T-helper 17 cell (primary cell): Measurements from ENCODE around the gene TENT5A. TPM values are rescaled to one million over a fixed set of nuclear protein-coding genes. Genes with fewer than 3 reads are reported as not detected.

Experiments used
- ATAC-seq: fragments of 150-1000 bp; cut with Tn5 transposase; 2 replicates; pipeline ENCODE4 v1.10.0; 2021; ENCODE audit warnings: mild to moderate bottlenecking, moderate library complexity
- DNase-seq, 3 donors: peaks; one replicate each; pipeline versions ENCODE4 v3.0.0 to v3.0.0-alpha.2; 2020 to 2021
- H3K9me3 ChIP-seq: one replicate; pipeline ENCODE4 v1.7.0; 2013; ENCODE audit warnings: low read length, mild to moderate bottlenecking; ENCODE audit not compliant: control insufficient read depth, poor library complexity, severe bottlenecking
- H3K27ac Mint-ChIP-seq: one replicate; pipeline ENCODE4 v1.8.0; 2022; ENCODE audit warnings: mild to moderate bottlenecking, moderate library complexity, mixed read lengths
- H3K27me3 Mint-ChIP-seq: one replicate; pipeline ENCODE4 v1.8.0; 2022; ENCODE audit warnings: mixed read lengths
- H3K36me3 Mint-ChIP-seq: one replicate; pipeline ENCODE4 v1.8.0; 2022; ENCODE audit warnings: low read depth, mixed read lengths
- H3K4me1 Mint-ChIP-seq: one replicate; pipeline ENCODE4 v1.8.0; 2022; ENCODE audit warnings: mild to moderate bottlenecking, mixed read lengths
- H3K4me3 Mint-ChIP-seq: one replicate; pipeline ENCODE4 v1.8.0; 2022; ENCODE audit warnings: mild to moderate bottlenecking, moderate library complexity, mixed read lengths
- total RNA-seq, 4 donors: library from RNA in 2 of 4; stranded (reverse) in 2 of 4; gene quantifications; one replicate each; pipeline ENCODE4 v1.2.3 and lab custom pipeline; 2022 to 2026

TENT5A gene
- total RNA-seq, 2 donors from 2014 or later: 5.8 to 6.2 TPM

GRCh38 chr6:81713205-81713604, 39.3 kb downstream of the TENT5A start:
- no peaks in the 10 kb centered on the region for H3K36me3 Mint-ChIP-seq
- DNase-seq: no peak
- H3K9me3 ChIP-seq: no peaks in the 10 kb centered on the region
- no peak overlapping the region for H3K27ac Mint-ChIP-seq
- no peaks in the 10 kb centered on the region for H3K4me1 Mint-ChIP-seq
- no peaks in the 10 kb centered on the region for H3K27me3 Mint-ChIP-seq
- H3K4me3 Mint-ChIP-seq: no peak overlapping the region
- ATAC-seq: no peak

- Mint-ChIP-seq H3K4me3 (no peak overlapping the region), H3K27me3 (no peaks in the 10 kb centered on the region), H3K4me1 (peaks cover 2% of the 10 kb centered on the region), H3K36me3 (no peaks in the 10 kb centered on the region), H3K27ac (no peak overlapping the region)
- no peaks in the 10 kb centered on the region for H3K9me3 ChIP-seq
- DNase-seq (no peak), ATAC-seq (no peak)
These were observed 44.3 kb downstream of the TENT5A start for GRCh38 chr6:81708113-81708699.

- no peak overlapping the region for H3K4me3 Mint-ChIP-seq
- no peak for ATAC-seq
These were observed 47.8 kb downstream of the TENT5A start for GRCh38 chr6:81704700-81705099.

GRCh38 chr6:81700414-81700813, 52.1 kb downstream of the TENT5A start:
- H3K9me3 ChIP-seq: no peaks in the 10 kb centered on the region
- Mint-ChIP-seq H3K27ac (no peak overlapping the region), H3K36me3 (no peaks in the 10 kb centered on the region), H3K4me3 (no peak overlapping the region), H3K27me3 (no peaks in the 10 kb centered on the region), H3K4me1 (no peaks in the 10 kb centered on the region)
- no peak for ATAC-seq
- DNase-seq: no peak

More at GRCh38 chr6:81704700-81705099, 47.8 kb downstream of the TENT5A start:
- Mint-ChIP-seq H3K27me3 (no peaks in the 10 kb centered on the region), H3K36me3 (no peaks in the 10 kb centered on the region), H3K27ac (no peak overlapping the region), H3K4me1 (peaks cover 2% of the 10 kb centered on the region)
- no peaks in the 10 kb centered on the region for H3K9me3 ChIP-seq
- DNase-seq: no peak

- Mint-ChIP-seq H3K4me1 (no peaks in the 10 kb centered on the region), H3K36me3 (no peaks in the 10 kb centered on the region), H3K27me3 (no peaks in the 10 kb centered on the region), H3K27ac (no peak overlapping the region), H3K4me3 (no peak overlapping the region)
- DNase-seq (no peak), ATAC-seq (no peak)
- H3K9me3 ChIP-seq: no peaks in the 10 kb centered on the region
These were observed 54.9 kb downstream of the TENT5A start for GRCh38 chr6:81697559-81697958.

GRCh38 chr6:81696524-81696923, 56.0 kb downstream of the TENT5A start:
- H3K4me3 Mint-ChIP-seq: no peak overlapping the region
- no peak overlapping the region for H3K27ac Mint-ChIP-seq
- DNase-seq (no peak), ATAC-seq (no peak)
- H3K36me3 Mint-ChIP-seq: no peaks in the 10 kb centered on the region
- H3K4me1 Mint-ChIP-seq: no peaks in the 10 kb centered on the region
- H3K9me3 ChIP-seq: no peaks in the 10 kb centered on the region
- no peaks in the 10 kb centered on the region for H3K27me3 Mint-ChIP-seq
